Measurements from ENCODE around the gene POGZ.

- no peak for TF ChIP-seq CTCF (conservative IDR thresholded peaks at IDR 0.05; ENCODE audit: low read depth, low read length)
- no peak for TF ChIP-seq EZH2 (IDR thresholded peaks at IDR 0.05; ENCODE audit: borderline replicate concordance, low read depth, low read length, poor library complexity, severe bottlenecking)
These were observed 19.6 kb upstream of the POGZ start for GRCh38 chr1:151478923-151479322.
